Adipocyte (in vitro differentiated cells): Measurements from ENCODE around the gene RAB35.

Source experiments
- DNase-seq: peaks from one replicate; pipeline ENCODE4 v3.0.0-alpha.2; 2015; ENCODE audit warnings: low read depth
- H3K27me3 ChIP-seq: replicated peaks from 2 replicates; pipeline ENCODE4 v1.7.0; 2013; ENCODE audit warnings: mild to moderate bottlenecking, low read length, moderate library complexity; ENCODE audit not compliant: control insufficient read depth, insufficient read depth
- H3K36me3 ChIP-seq: 2 replicates; pipeline ENCODE4 v1.7.0; 2013; ENCODE audit warnings: low read length, mild to moderate bottlenecking, moderate library complexity; ENCODE audit not compliant: control insufficient read depth, insufficient read depth, severe bottlenecking
- H3K4me1 ChIP-seq: 2 replicates; pipeline ENCODE4 v1.7.0; 2013; ENCODE audit warnings: mild to moderate bottlenecking, low read length, moderate library complexity; ENCODE audit not compliant: control insufficient read depth, insufficient read depth
- H3K4me3 ChIP-seq: 2 replicates; pipeline ENCODE4 v1.7.0; 2013; ENCODE audit warnings: mild to moderate bottlenecking, low read length, moderate library complexity
- H3K9ac ChIP-seq: 2 replicates; pipeline ENCODE4 v1.7.0; 2013; ENCODE audit warnings: mild to moderate bottlenecking, low read length, moderate library complexity
- H3K9me3 ChIP-seq: 2 replicates; pipeline ENCODE4 v1.7.0; 2013; ENCODE audit warnings: mild to moderate bottlenecking, low read length, moderate library complexity; ENCODE audit not compliant: control insufficient read depth

RAB35 gene

DNA sequence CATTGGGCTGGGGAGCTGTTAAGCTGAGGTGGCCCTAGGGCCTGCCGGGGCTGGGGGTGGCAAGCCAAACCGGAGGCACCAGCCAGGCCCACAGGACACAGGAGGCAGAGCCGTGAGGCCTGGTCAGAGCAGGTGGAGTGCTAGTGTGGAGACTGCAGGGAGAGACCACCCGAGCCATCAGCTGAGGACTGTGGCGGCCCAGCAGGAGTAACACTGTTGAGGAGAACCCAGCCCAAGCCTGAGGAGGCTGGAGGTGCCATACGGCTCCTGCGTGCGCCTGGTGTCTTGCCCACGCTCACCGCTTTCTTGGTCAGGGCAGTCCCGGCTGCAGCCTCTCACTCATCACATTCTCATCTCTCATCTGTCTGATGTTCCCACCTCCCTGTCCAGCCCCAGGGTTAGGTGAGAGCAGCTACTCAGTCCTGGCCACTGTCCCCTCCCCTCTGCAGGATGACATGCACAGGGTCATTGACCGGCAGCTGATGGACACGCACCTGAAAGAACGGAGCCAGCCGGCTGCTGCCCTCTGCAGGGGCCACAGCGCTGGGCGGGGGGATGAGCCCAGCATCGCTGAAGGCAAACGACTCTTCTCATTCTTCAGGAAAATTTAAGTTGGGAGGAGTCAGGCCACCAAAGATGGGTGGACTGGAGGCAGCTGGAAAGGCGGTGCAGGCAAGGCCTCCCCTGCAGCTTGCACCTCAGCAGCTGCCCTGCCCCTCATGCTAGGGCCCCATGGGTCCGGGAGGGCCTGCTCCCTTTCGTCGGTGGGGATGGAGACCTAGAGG, 23.8 kb downstream of the RAB35 start:
- Histone ChIP-seq H3K36me3 (peaks cover 34% of the 10 kb centered on the region), H3K9me3 (no peaks in the 10 kb centered on the region), H3K4me3 (no peak overlapping the region), H3K9ac (no peak overlapping the region), H3K4me1 (peaks cover under 1% of the 10 kb centered on the region), H3K27me3 (no peaks in the 10 kb centered on the region)
- DNase-seq, result no peak

DNA sequence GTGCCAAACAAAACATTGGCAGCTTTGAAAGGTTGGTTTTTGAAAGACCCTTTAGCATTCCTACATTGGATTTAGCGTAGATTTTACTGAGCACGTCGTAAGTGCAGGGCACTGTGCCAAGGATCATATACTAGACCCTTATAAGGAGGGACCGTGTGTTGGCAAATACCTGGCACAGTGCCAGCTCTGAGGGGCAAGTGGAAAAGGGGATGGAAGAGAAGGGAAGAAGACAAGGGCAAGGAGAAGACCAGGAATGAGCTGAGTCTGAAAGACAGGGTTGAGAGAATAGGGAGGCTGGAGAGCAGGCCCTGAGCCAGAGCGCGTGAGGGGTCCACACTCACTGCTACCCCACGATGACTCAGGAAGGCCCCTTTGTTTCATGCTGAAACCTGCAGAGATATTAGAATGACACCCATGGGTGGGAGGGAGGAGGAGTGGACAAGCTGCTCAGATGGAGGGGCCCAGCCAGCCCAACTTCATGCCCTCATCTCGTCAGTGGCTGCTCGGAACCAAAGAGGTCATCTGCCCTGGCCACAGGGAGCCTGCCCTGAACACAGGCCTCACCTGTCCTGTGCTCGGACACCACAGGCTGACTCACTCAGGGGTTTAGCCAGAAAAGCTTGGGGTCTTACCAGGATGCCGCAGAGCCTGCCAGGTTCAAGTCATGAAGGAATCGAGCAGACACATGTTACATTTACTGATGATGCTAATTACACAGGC, 25.0 kb downstream of the RAB35 start:
- Histone ChIP-seq H3K27me3 (no peaks in the 10 kb centered on the region), H3K36me3 (peaks cover 22% of the 10 kb centered on the region), H3K4me3 (no peak overlapping the region), H3K9me3 (no peaks in the 10 kb centered on the region), H3K4me1 (peaks cover 7% of the 10 kb centered on the region), H3K9ac (no peak overlapping the region)
- peak; percentile 22 for DNase-seq

DNA sequence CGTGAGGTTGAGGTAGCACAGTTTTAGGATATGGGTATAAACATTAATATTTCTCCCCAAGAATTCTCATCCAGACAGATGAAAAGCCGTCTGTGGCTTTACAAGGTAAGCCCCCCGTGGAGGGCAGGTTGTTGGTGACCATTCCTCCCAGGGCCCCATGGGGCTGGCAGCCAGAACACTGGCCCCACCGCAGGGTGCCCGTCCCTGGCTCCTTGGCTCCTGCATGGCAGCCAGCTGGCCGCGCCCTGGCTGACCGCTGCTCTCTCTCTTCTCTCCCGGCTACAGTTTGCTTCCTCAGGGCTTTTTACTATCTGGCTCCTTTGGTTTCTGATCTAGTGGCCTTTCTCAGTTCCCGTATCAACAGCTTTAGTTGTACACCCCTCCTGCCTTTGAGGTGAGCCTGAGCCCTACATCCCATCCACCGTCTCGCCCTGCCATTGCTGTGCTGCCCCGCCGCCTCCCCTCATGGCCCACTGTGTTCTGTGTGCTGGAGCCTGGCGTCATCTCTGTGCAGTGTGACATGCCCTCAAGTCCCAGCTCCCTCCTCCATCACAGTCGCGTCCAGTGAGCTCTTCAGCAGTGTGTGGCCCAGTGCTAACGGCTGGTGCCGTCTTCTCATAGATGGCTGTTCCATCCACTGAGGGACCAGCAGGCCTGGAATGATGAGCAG, 25.8 kb downstream of the RAB35 start:
- DNase-seq, result no peak
- no peak overlapping the region for H3K4me3 ChIP-seq
- H3K27me3 ChIP-seq, result no peaks in the 10 kb centered on the region
- H3K9me3 ChIP-seq, result no peaks in the 10 kb centered on the region
- peaks cover 14% of the 10 kb centered on the region for H3K36me3 ChIP-seq
- peaks cover 9% of the 10 kb centered on the region for H3K4me1 ChIP-seq
- H3K9ac ChIP-seq, result no peak overlapping the region

DNA sequence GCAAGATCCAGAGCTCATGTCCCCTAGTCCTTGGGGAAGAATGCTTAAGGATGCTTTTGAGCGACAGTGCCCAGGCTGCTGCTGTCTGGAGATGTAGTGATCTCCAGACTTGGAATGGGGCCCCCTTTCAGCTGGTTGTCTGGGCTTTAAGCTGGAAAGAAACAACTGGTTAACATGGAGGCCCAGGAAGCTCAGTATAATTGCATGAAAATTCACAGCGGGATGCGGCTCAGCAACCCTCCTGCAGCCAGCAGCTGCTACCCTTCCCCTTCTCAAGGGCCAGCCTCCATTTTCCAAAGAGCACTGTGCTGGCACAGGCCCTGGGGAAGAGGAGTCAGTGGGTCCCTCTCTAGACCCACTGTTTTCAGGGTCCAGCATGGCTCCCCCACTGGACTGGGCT, 26.3 kb downstream of the RAB35 start:
- Histone ChIP-seq H3K36me3 (peaks cover 12% of the 10 kb centered on the region), H3K9me3 (no peaks in the 10 kb centered on the region), H3K4me3 (no peak overlapping the region), H3K27me3 (no peaks in the 10 kb centered on the region), H3K4me1 (peaks cover 9% of the 10 kb centered on the region), H3K9ac (no peak overlapping the region)
- DNase-seq, result no peak

DNA sequence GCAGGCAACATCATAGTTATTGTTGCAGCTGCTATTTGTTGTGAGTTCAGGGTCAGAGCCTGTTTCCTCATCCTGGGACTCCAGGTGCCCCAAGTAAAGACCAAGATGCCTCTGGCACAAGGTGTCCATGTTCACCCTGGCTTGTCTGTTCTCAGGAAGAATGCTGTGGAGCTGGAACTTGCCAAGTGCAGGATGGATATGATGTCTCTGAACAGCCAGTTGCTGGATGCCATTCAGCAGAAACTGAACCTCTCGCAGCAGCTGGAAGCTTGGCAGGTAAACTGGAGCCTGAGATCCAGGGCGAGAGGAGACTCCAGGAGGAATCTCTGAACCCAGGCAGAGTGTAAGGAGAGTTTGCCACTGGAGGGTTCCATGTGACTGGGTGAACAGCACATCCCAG, 26.8 kb downstream of the RAB35 start:
- H3K9ac ChIP-seq, result no peak overlapping the region
- no peak for DNase-seq
- H3K4me3 ChIP-seq, result no peak overlapping the region
- H3K27me3 ChIP-seq, result no peaks in the 10 kb centered on the region
- peaks cover 9% of the 10 kb centered on the region for H3K36me3 ChIP-seq
- no peaks in the 10 kb centered on the region for H3K9me3 ChIP-seq
- H3K4me1 ChIP-seq, result peaks cover 9% of the 10 kb centered on the region

DNA sequence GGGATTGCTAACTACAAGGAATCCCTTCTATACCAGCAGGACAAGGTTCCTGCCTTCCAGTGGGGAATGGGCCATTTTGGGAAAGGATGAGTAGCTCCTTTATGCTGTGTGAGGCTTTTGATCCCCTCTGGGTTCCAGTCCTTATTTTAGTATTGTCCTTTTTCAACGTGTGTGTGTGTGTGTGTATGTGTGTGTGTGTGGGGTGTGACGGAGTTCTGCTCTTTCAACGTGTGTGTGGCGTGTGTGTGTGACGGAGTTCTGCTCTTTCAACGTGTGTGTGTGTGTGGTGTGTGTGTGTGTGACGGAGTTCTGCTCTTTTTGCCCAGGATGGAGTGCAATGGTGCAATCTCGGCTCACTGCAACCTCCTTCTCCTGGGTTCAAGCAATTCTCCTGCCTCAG, 27.4 kb downstream of the RAB35 start:
- DNase-seq, result no peak
- Histone ChIP-seq H3K9ac (no peak overlapping the region), H3K9me3 (no peaks in the 10 kb centered on the region), H3K36me3 (peaks cover 4% of the 10 kb centered on the region), H3K4me3 (no peak overlapping the region), H3K27me3 (no peaks in the 10 kb centered on the region), H3K4me1 (peaks cover 9% of the 10 kb centered on the region)

DNA sequence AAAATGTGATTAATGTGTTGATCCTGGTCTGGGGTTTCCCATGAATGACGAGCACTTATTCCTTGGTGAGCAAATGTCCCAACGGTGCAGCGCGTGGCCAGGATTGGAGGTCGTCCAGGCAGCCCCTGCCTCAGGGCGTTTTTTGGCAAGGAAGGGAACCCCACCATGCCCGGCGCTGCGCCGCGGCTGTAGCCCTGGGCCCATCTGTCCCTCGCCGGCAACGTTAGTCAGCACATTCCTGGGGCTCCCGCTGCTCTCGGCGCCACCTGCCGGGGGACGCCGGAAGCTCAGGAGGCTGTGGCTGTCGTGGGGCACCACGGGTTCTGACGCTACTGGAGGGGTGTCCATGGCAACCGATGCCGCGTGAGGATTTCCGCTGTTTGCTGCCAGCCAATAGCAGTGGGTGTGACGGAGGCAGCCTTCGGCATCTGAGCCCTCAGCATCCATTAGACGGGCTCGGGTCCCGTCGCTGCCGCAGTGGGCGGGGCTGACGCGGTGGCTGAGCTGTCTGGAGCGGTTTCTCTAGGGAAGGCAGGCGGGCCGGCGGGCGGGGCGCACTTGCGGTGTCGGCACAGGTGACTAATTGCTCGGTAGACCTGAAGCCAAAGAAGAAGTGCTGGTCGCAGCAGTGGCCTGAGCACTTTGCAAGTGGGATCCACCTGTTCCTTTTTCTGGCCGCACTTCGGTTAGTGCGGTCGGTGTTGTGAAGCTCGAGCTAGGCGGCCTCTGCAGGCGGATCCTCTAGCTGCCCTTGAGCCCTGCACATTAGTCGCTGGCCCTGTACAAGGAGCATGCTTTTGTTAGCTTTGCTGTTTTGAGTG, 29.5 kb downstream of the RAB35 start:
- Histone ChIP-seq H3K9me3 (no peaks in the 10 kb centered on the region), H3K9ac (peak overlapping the region; percentile 83), H3K27me3 (no peaks in the 10 kb centered on the region), H3K4me1 (peaks cover 9% of the 10 kb centered on the region), H3K36me3 (peaks cover 4% of the 10 kb centered on the region), H3K4me3 (peak overlapping the region; percentile 75)
- DNase-seq, result peak; percentile 99

DNA sequence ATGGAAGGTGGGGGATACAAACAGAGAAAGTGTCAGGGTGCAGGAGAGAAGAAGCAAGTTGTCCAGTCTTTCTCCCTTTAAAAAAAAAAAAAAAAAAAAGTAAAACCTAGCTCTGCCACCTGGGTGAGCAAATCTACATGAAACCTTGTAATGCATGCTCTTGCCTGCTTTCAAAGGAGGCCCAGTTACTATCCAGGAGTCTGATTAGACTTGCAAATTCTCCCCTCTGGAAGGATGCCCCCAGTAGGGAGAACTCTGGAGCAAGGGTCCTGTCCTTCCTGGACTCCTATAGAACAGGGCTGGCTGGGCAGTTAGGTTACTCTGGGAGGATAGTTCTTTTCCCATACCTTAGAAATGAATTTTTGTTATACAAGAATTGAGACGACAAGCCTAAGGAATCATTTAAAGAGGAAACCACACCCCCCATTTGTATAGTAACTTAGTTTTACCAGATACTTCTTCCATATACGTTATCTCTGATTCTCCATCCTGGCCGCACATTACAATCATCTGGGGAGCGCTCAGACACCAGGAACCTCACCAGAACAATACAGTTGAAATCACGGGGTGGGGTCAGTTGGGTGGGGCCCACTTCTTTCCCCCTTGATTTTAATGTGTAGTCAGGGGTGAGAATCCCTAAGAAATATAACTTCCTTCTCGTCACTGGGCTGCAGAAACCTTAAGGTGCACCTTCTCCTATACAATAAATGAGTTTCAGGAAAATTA, 30.5 kb downstream of the RAB35 start:
- no peaks in the 10 kb centered on the region for H3K27me3 ChIP-seq
- DNase-seq, result no peak
- H3K9ac ChIP-seq, result peak overlapping the region; percentile 83
- peak overlapping the region; percentile 75 for H3K4me3 ChIP-seq
- H3K9me3 ChIP-seq, result no peaks in the 10 kb centered on the region
- H3K4me1 ChIP-seq, result peaks cover 9% of the 10 kb centered on the region
- H3K36me3 ChIP-seq, result no peaks in the 10 kb centered on the region

DNA sequence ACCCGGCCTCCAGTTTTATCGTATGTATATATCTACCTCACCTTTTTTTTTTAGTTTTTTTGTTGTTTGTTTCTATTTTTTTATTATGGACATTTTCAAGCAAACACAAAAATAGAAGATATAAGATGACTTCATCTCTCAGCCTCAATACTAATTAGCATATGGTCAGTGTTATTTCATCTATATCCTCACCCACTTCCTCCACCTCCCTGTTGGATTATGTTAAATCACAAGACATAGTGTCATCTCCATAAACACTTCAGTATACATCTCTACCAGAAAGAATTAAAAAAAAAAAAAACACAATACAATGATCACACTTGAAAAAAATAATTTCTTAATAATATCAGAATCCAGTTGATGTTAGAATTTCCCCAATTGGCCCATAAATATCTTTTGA, 34.9 kb downstream of the RAB35 start:
- no peaks in the 10 kb centered on the region for H3K9me3 ChIP-seq
- H3K4me3 ChIP-seq, result no peak overlapping the region
- no peak for DNase-seq
- no peak overlapping the region for H3K9ac ChIP-seq
- no peaks in the 10 kb centered on the region for H3K36me3 ChIP-seq
- peaks cover 10% of the 10 kb centered on the region for H3K27me3 ChIP-seq
- H3K4me1 ChIP-seq, result peaks cover 3% of the 10 kb centered on the region
